MM.1S (cell line): ENCODE measurements around the gene HIPK3.

Experiments used
- EZH2 ChIP-seq: fragments of 300-600 bp; sonication (generic); optimal IDR thresholded peaks from 2 replicates; pipeline ENCODE3; 2017; ENCODE audit warnings: low read depth, mild to moderate bottlenecking, antibody characterized with exemption, low read length, mixed read lengths
- TF ChIP-seq, protein P1 (sequence below): fragments of 300-600 bp; sonication (generic); IDR thresholded peaks from 2 replicates; pipeline ENCODE4 v1.5.1; 2016; ENCODE audit warnings: antibody characterized with exemption, low read length, mixed read lengths

DNA sequence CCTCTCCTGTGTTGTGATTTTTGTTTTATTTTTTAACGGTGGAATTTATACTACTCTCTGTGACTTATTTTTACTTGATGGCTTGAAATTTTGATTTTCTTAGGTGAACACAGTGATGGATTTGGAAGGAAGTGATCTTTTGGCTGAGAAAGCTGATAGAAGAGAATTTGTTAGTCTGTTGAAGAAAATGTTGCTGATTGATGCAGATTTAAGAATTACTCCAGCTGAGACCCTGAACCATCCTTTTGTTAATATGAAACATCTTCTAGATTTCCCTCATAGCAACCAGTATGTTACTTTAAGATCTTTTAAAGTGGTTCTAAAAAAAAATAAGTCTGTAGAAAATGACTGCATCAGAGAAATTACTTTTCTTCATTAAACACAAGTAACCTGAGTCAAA is 82.1 kb downstream of the HIPK3 start:
- TF ChIP-seq, protein P1, sequence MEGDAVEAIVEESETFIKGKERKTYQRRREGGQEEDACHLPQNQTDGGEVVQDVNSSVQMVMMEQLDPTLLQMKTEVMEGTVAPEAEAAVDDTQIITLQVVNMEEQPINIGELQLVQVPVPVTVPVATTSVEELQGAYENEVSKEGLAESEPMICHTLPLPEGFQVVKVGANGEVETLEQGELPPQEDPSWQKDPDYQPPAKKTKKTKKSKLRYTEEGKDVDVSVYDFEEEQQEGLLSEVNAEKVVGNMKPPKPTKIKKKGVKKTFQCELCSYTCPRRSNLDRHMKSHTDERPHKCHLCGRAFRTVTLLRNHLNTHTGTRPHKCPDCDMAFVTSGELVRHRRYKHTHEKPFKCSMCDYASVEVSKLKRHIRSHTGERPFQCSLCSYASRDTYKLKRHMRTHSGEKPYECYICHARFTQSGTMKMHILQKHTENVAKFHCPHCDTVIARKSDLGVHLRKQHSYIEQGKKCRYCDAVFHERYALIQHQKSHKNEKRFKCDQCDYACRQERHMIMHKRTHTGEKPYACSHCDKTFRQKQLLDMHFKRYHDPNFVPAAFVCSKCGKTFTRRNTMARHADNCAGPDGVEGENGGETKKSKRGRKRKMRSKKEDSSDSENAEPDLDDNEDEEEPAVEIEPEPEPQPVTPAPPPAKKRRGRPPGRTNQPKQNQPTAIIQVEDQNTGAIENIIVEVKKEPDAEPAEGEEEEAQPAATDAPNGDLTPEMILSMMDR = no peak
- no peak for TF ChIP-seq EZH2
